Kidney glomerular epithelial cell (primary cell): ENCODE measurements around the gene IQGAP2.
"Not testable (repeated sequence)": the region's sequence is repeated elsewhere in the genome, so short reads cannot be mapped to it uniquely, and the experiment has no call there.

Source experiments
- DNase-seq: peaks from one replicate; lab custom pipeline; 2025; lab: John Stamatoyannopoulos, UW

Gene IQGAP2

GRCh38 chr5:76662521-76662920, 259.4 kb downstream of the IQGAP2 start:
- no peak for DNase-seq

- DNase-seq: no peak
These were observed 260.5 kb downstream of the IQGAP2 start for GRCh38 chr5:76663573-76663972.

DNA sequence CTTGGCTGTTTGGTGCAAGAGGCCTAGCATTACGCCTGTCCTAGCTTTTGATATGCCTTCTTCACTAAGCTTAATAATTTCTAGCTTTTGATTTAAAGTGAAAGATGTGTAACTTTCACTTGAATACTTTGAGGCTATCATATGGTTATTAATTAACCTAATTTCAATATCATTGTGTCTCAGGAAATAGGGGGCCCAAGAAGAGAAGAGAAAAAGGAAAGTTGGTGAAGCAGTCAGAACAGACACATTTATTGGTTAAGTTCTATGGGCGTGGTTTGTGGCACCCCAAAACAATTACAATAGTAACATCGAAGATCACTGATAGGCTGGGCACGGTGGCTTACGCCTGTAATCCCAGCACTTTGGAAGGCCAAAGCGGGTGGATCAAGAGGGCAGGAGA, 261.0 kb downstream of the IQGAP2 start:
- DNase-seq: no peak

DNA sequence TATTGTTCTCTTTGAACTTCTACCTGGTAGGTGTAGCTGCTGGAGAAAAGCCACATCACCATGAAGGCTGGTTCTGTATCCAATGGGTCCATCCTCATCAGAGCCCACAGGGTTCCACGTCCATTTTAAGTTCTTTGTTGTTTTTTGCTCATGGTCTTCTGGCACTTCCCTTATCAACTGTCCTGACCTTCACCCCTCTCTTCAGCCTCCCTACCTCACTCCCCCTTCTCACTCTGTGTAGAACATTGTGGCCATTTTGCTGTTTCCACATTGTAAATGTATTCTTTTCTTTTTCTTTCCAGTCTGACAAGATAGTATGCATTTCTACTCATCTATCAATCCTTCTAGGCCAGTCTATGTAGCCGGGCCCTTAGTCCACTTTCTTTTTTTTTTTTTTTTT, 264.4 kb downstream of the IQGAP2 start:
- DNase-seq: no peak

DNA sequence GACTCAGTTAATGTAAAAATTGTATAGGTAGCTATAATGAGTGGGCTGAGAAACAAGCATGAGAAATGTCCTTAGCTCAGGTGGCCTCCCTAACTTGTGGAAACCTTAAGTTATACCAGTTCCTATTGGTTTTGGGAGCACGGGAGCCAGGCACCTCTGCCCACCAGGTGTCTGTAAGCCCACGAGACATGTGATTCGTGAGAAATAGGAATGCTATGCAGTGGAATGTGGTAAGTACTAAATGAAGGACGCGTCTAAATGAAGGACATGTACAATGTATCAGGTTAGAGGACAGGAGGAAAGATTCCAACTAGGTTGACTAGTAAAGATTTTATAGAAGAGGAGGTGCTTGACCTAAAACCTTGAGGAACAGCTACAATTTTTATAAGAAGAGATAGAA, 266.2 kb downstream of the IQGAP2 start:
- DNase-seq: no peak

DNA sequence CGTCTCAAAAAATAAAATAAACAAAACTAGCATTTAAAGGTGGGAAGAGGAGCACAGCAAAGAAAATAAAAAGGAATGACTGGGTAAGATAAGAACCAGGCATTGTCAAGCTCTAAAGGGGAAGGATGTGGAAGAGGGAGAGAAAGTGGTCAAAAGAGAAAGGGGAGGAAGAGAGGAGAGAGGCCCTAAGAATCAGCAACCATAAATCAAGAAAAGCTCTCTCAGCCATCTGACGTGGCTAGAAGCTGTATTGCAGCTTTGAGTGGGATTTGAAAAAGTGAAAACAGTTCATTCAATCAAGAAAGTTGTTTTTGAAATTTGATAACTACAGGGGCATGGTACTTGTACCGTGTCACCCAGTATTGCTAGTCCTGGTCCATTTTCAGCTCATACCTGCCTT, 267.4 kb downstream of the IQGAP2 start:
- DNase-seq: no peak

GRCh38 chr5:76672242-76672641, 269.2 kb downstream of the IQGAP2 start:
- DNase-seq: no peak

DNA sequence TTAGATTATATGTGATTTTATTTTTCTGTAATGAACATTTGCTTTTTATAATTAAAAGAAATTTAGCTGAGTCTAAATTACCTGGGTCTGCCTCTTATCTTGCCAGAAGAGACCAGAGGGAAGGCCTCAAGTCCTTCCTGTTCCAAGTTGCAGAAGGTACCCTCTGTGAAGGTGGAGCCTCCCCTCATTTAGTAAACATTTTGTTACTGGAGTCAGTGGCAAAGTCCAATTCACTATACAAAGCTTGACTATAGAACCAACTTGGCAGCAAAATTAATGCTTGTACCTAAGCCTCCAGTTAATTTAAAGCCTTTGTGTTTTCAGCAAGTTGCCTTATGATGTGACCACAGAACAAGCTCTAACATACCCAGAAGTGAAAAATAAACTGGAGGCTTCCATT, 270.0 kb downstream of the IQGAP2 start:
- DNase-seq: no peak

GRCh38 chr5:76674330-76675066, 271.4 kb downstream of the IQGAP2 start:
- no peak for DNase-seq

DNA sequence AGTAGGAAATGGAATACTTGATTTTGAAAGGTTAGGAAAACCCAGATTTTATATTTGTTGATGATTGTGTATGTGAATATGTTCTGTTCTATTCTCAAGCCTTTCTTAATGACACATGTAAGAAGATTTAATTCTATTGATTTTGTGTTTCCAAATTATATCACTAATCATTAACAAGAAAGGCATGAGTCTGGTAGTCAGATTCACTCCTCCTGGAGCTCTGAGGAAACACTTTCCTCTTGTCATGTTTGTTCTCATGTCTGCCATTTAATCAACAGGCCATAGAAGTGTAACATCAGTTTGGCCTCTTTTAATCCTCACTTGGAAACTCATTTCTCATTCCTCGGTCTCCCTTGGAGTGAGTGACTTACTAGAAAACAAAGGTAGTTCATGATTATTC, 272.3 kb downstream of the IQGAP2 start:
- no peak for DNase-seq

GRCh38 chr5:76677849-76678472, 274.9 kb downstream of the IQGAP2 start:
- DNase-seq: no peak

GRCh38 chr5:76679231-76679630, 276.1 kb downstream of the IQGAP2 start:
- no peak for DNase-seq

GRCh38 chr5:76680826-76681225, 277.7 kb downstream of the IQGAP2 start:
- not testable (repeated sequence) for DNase-seq

GRCh38 chr5:76681287-76681686, 278.2 kb downstream of the IQGAP2 start:
- no peak for DNase-seq

- DNase-seq: no peak
These were observed 279.3 kb downstream of the IQGAP2 start for GRCh38 chr5:76682387-76682786.

DNA sequence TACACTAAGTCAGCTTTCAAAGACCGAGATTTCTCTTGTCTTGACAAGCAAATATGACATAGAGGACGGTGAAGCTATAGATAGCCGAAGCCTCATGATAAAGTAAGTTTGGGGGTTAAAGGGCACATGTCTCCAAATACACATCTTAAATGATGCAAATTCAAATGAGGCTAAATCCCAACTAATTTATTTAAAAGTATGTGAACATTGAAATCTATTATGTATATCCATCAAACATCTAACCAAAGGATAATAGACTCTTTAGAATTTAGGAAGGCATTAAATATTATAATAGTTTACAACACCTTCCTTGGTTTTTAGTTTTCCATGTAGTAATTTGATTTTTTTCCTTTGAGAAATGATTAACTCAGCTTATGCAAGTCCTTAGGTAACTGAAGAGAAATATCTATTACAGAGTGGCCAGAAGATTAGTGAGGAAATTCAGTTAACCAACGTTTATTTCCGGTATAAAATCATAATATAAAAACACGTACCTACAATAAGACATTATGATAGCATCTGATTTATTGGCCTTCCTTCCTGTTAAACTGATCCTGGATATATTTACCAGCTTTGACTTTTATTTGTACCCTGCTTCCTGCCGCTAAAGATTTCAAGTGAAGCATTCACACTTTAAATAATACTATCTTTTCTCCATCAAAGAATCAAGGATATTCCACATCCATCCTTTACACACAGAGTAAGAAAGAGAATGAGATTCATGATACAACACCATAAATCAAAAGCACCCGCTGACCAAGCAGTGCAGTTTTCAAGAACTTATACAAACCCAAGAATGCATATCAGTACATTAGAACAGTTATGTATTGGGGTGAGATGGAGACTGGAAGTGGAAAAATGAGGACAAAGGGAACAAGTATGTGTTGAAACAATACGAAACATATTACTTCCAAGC, 281.0 kb downstream of the IQGAP2 start:
- DNase-seq: no peak

- no peak for DNase-seq
These were observed 281.9 kb downstream of the IQGAP2 start for GRCh38 chr5:76684756-76685519.

DNA sequence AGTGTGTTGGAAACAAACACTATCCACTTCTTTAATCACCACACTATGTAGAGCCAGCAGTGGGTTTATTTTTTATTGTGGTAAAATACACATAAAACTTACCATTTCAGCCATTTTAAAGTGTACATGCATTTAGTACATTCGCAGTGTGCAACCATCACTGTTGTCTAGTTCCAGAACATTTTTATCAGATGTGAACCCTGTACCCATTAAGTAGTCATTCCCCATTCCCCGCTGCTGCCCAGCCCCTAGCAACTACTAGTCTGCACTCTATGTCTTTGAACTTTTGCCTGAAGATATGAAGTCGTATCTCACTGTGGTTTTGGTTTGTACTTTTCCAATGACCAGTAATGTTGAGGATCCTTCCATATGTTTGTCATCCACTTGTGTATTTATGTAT, 282.6 kb downstream of the IQGAP2 start:
- DNase-seq: no peak

DNA sequence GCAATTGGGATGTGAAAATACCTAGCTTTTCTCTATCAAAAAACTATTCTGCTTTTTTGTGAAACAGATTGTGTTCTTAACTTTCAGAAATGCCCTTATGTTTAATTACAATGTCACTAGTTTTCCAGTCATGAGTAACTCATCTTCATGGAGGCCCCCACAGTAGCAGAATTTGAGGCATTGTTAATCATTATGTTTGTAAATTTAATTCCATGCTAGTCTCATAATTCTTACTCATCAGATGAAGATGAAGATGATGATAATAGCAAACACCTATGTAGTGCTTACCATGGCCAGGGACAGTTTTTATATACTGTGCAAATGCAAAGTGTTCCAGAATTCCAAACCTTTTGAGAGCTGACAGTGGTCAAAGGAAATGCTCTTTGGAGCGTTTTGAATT, 285.1 kb downstream of the IQGAP2 start:
- DNase-seq: no peak

GRCh38 chr5:76688836-76689235, 285.8 kb downstream of the IQGAP2 start:
- peak; percentile 82 for DNase-seq

- DNase-seq: peak; percentile 92
These were observed 286.4 kb downstream of the IQGAP2 start for GRCh38 chr5:76689321-76690036.
